22Rv1 (cell line): ENCODE results near the gene TNS2.
A peak's percentile ranks its signal among the peaks of the same experiment; 100 is the strongest.

Experiments used
- H3K27ac ChIP-seq: fragments of 450-650 bp; 2 replicates; pipeline ENCODE4 v1.5.1; 2017
- CTCF ChIP-seq: fragments of 450-650 bp; IDR thresholded peaks from 2 replicates; pipeline ENCODE4 v1.5.1; 2017; ENCODE audit warnings: mild to moderate bottlenecking
- ZFX ChIP-seq: fragments of 450-650 bp; IDR thresholded peaks from 2 replicates; pipeline ENCODE4 v1.6.1; 2017; ENCODE audit warnings: antibody characterized with exemption, borderline replicate concordance

The TNS2 gene

GRCh38 chr12:53050426-53051057 lies 677 bp downstream of the TNS2 start:
- no peak for TF ChIP-seq ZFX
- no peak for TF ChIP-seq CTCF
- peak overlapping the region; percentile 100 for H3K27ac ChIP-seq

- no peak for TF ChIP-seq ZFX
- peak; percentile 12; the same call in 1 of the 2 replicates for TF ChIP-seq CTCF
- H3K27ac ChIP-seq = peak overlapping the region; percentile 100
These were observed 1.4 kb downstream of the TNS2 start for GRCh38 chr12:53051058-53051880.

- H3K27ac ChIP-seq = peak overlapping the region; percentile 100
- TF ChIP-seq CTCF (no peak), ZFX (no peak)
These were observed 2.1 kb downstream of the TNS2 start for GRCh38 chr12:53051881-53052412.

GRCh38 chr12:53052419-53053217 lies 2.8 kb downstream of the TNS2 start:
- H3K27ac ChIP-seq = peak overlapping the region; percentile 100
- TF ChIP-seq ZFX = no peak
- no peak for TF ChIP-seq CTCF

- peak overlapping the region; percentile 100 for H3K27ac ChIP-seq
- TF ChIP-seq ZFX (no peak), CTCF (peak; percentile 98)
These were observed 3.6 kb downstream of the TNS2 start for GRCh38 chr12:53053218-53054111.

GRCh38 chr12:53054112-53054878 lies 4.4 kb downstream of the TNS2 start:
- TF ChIP-seq ZFX (no peak), CTCF (no peak)
- peak overlapping the region; percentile 100 for H3K27ac ChIP-seq
